RWPE2 (cell line): ENCODE measurements around the gene SKIDA1.

Source experiments
- ATAC-seq: fragments of 200-7000 bp; cut with Tn5 transposase; 3 replicates; pipeline ENCODE4 v1.9.1; 2021; ENCODE audit warnings: low read depth
- DNase-seq: peaks from one replicate; pipeline ENCODE4 v3.0.0-alpha.2; 2020; ENCODE audit warnings: low spot score
- H3K27ac ChIP-seq: fragments of 450-650 bp; 2 replicates; pipeline ENCODE4 v1.5.1; 2017; ENCODE audit warnings: mild to moderate bottlenecking; ENCODE audit not compliant: poor library complexity, severe bottlenecking
- H3K27me3 ChIP-seq: fragments of 250-450 bp; sonication (Bioruptor Pico); 2 replicates; pipeline ENCODE4 v1.5.1; 2021; ENCODE audit warnings: mild to moderate bottlenecking, moderate library complexity; ENCODE audit not compliant: insufficient read depth, poor library complexity, severe bottlenecking
- H3K36me3 ChIP-seq: fragments of 250-450 bp; sonication (Bioruptor Pico); 2 replicates; pipeline ENCODE4 v1.5.1; 2020; ENCODE audit warnings: low read depth, mild to moderate bottlenecking, moderate library complexity
- H3K4me1 ChIP-seq: fragments of 250-450 bp; sonication (Bioruptor Pico); 2 replicates; pipeline ENCODE4 v1.5.1; 2021; ENCODE audit warnings: mild to moderate bottlenecking, moderate library complexity; ENCODE audit not compliant: insufficient read depth, poor library complexity, severe bottlenecking
- H3K4me3 ChIP-seq: fragments of 250-450 bp; sonication (Bioruptor Pico); 2 replicates; pipeline ENCODE4 v1.5.1; 2021; ENCODE audit warnings: mild to moderate bottlenecking, moderate library complexity; ENCODE audit not compliant: severe bottlenecking
- H3K9me3 ChIP-seq: fragments of 250-450 bp; sonication (Bioruptor Pico); 2 replicates; pipeline ENCODE4 v1.5.1; 2021; ENCODE audit warnings: mild to moderate bottlenecking, moderate library complexity; ENCODE audit not compliant: severe bottlenecking
- TF ChIP-seq, protein P1 (sequence below): fragments of 450-650 bp; IDR thresholded peaks from one replicate; pipeline ENCODE4 v1.5.1; 2017; ENCODE audit warnings: mild to moderate bottlenecking, moderate library complexity; ENCODE audit not compliant: poor library complexity, severe bottlenecking

SKIDA1 gene

GRCh38 chr10:21490028-21490710 is 35.3 kb downstream of the SKIDA1 start:
- no peaks in the 10 kb centered on the region for H3K4me1 ChIP-seq
- H3K9me3 ChIP-seq: no peaks in the 10 kb centered on the region
- no peak overlapping the region for H3K27ac ChIP-seq
- ATAC-seq (no peak), DNase-seq (no peak)
- no peaks in the 10 kb centered on the region for H3K27me3 ChIP-seq
- H3K36me3 ChIP-seq: no peaks in the 10 kb centered on the region
- TF ChIP-seq, protein P1, sequence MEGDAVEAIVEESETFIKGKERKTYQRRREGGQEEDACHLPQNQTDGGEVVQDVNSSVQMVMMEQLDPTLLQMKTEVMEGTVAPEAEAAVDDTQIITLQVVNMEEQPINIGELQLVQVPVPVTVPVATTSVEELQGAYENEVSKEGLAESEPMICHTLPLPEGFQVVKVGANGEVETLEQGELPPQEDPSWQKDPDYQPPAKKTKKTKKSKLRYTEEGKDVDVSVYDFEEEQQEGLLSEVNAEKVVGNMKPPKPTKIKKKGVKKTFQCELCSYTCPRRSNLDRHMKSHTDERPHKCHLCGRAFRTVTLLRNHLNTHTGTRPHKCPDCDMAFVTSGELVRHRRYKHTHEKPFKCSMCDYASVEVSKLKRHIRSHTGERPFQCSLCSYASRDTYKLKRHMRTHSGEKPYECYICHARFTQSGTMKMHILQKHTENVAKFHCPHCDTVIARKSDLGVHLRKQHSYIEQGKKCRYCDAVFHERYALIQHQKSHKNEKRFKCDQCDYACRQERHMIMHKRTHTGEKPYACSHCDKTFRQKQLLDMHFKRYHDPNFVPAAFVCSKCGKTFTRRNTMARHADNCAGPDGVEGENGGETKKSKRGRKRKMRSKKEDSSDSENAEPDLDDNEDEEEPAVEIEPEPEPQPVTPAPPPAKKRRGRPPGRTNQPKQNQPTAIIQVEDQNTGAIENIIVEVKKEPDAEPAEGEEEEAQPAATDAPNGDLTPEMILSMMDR: no peak
- H3K4me3 ChIP-seq: no peak overlapping the region

GRCh38 chr10:21488957-21489446 is 36.5 kb downstream of the SKIDA1 start:
- TF ChIP-seq, protein P1: no peak
- H3K36me3 ChIP-seq: no peaks in the 10 kb centered on the region
- no peaks in the 10 kb centered on the region for H3K9me3 ChIP-seq
- no peak overlapping the region for H3K4me3 ChIP-seq
- no peaks in the 10 kb centered on the region for H3K4me1 ChIP-seq
- no peak for ATAC-seq
- H3K27me3 ChIP-seq: no peaks in the 10 kb centered on the region
- DNase-seq: no peak
- no peak overlapping the region for H3K27ac ChIP-seq

DNA sequence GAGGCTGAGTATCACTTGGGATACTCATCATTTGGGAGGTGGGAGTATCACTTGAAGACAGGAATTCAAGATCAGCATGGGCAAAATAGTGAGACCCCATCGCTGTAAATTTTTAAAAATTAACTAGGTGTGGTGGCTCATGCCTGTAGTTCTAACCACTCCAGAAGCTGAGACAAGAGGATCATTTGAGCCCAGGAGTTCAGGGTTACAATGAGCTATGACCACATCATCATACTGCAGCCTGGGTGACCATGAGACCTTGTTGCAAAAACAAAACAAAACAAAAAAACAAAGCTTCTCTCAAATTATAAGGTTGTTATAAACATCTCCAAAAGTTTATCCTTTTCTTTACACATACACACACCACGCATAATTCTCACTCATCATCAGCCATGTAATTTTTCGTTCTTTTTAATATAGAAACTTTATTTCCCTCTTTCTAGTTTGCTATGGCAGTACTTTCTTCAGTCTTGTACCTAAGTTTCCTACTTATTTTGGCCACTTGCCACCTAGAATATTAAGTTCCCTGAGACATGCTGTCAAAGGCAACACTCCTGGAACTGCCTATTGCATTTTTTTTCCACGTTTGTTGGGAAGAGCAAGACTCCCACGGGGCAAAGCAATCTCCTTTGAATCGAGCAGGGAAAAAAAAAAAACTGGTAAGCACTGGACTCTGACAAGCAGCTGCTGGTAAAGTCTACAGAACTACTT is 37.1 kb downstream of the SKIDA1 start:
- DNase-seq: no peak
- ATAC-seq: no peak
- Histone ChIP-seq H3K4me1 (no peaks in the 10 kb centered on the region), H3K4me3 (no peak overlapping the region), H3K27ac (no peak overlapping the region), H3K36me3 (no peaks in the 10 kb centered on the region), H3K27me3 (no peaks in the 10 kb centered on the region), H3K9me3 (no peaks in the 10 kb centered on the region)
- TF ChIP-seq, protein P1: no peak

DNA sequence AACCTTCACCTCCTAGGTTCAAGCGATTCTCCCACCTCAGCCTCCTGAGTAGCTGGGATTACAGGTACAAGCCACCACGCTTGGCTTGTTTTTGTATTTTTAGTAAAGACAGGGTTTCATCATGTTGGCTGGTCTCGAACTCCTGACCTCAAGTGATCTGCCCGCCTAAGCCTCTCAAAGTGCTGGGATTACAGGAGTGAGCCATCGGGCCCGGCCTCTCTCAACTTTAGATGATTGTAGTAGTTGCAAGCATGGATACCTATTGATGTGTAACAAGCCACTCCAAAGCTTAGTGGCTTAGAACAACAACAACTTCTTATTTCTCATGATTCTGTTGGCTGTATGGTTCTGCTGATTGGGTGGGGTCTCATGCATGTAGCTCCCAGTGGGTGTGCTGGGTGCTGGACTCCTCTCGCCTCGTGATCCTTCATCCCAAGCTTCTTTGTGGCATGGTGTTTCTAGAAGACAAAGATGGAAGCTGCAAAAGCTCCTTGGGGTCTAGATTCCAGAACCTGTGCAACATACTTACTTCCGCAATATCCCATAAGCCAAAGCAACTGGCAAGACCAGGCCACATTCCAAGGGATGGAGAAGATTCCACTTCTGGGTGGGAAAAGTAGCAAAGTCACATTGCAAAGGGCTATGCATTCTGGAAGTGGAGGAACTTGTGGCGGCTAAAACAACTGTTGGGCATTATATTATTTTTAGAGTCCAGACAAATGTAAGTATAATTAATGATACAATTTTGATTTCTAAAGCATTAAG is 37.9 kb downstream of the SKIDA1 start:
- TF ChIP-seq, protein P1: no peak
- no peaks in the 10 kb centered on the region for H3K36me3 ChIP-seq
- H3K4me1 ChIP-seq: no peaks in the 10 kb centered on the region
- no peak overlapping the region for H3K27ac ChIP-seq
- no peak overlapping the region for H3K4me3 ChIP-seq
- DNase-seq (no peak), ATAC-seq (no peak)
- H3K9me3 ChIP-seq: no peaks in the 10 kb centered on the region
- no peaks in the 10 kb centered on the region for H3K27me3 ChIP-seq
